Measurements from ENCODE around the gene URB2.

DNA sequence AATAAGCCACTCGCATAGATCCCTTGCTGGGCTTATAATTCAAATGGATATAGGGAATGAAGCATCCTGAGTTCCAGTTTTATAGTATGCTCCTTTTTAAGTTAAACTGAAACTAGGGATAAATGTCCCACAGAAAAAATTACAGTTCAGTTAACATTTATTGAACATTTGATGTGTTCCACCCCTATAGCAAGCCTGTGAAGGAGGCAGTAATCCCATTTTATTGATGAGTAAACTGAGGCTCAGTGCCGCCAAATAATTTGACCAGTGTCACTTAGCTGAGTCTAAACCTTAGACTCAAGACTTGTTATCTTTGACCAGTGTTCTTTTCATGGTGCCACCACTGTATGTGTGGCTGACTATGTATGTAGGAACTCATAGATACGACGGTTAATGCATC lies 22.4 kb downstream of the URB2 start:
- TF ChIP-seq POLR2AphosphoS5 (IDR thresholded peaks at IDR 0.05) (no peak), POLR2A (IDR thresholded peaks at IDR 0.05) (no peak), EP300 (IDR thresholded peaks at IDR 0.05) (no peak)
- TF ChIP-seq, protein P1, sequence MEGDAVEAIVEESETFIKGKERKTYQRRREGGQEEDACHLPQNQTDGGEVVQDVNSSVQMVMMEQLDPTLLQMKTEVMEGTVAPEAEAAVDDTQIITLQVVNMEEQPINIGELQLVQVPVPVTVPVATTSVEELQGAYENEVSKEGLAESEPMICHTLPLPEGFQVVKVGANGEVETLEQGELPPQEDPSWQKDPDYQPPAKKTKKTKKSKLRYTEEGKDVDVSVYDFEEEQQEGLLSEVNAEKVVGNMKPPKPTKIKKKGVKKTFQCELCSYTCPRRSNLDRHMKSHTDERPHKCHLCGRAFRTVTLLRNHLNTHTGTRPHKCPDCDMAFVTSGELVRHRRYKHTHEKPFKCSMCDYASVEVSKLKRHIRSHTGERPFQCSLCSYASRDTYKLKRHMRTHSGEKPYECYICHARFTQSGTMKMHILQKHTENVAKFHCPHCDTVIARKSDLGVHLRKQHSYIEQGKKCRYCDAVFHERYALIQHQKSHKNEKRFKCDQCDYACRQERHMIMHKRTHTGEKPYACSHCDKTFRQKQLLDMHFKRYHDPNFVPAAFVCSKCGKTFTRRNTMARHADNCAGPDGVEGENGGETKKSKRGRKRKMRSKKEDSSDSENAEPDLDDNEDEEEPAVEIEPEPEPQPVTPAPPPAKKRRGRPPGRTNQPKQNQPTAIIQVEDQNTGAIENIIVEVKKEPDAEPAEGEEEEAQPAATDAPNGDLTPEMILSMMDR (IDR thresholded peaks at IDR 0.05): no peak

Data from gastroesophageal sphincter (tissue), 3 donors.